Neuronal stem cell (in vitro differentiated cells): Measurements from ENCODE around the gene CFAP77.

Source experiments
- DNase-seq: peaks from one replicate; pipeline ENCODE4 v3.0.0-alpha.2; 2013; ENCODE audit warnings: low spot score
- H2AFZ ChIP-seq: one replicate; pipeline ENCODE4 v1.6.1; 2013; ENCODE audit warnings: mild to moderate bottlenecking, low read length, inconsistent platforms
- H2AK5ac ChIP-seq: 2 replicates; pipeline ENCODE4 v1.6.1; 2013; ENCODE audit warnings: low read depth, mild to moderate bottlenecking, inconsistent platforms, low read length, moderate library complexity, mixed read lengths
- H2BK120ac ChIP-seq: 2 replicates; pipeline ENCODE4 v1.6.1; 2013; ENCODE audit warnings: low read depth, mild to moderate bottlenecking, inconsistent platforms, low read length, moderate library complexity, mixed read lengths
- H2BK12ac ChIP-seq: one replicate; pipeline ENCODE4 v1.6.1; 2013; ENCODE audit warnings: low read length, inconsistent platforms
- H2BK15ac ChIP-seq: 2 replicates; pipeline ENCODE4 v1.6.1; 2013; ENCODE audit warnings: mild to moderate bottlenecking, low read length, inconsistent platforms, mixed read lengths
- H2BK5ac ChIP-seq: one replicate; pipeline ENCODE4 v1.6.1; 2013; ENCODE audit warnings: inconsistent platforms, mild to moderate bottlenecking, low read length, moderate library complexity
- H3K14ac ChIP-seq: one replicate; pipeline ENCODE4 v1.6.1; 2013; ENCODE audit warnings: low read length, inconsistent platforms
- H3K18ac ChIP-seq: 2 replicates; pipeline ENCODE4 v1.6.1; 2013; ENCODE audit warnings: low read length, inconsistent platforms
- H3K23ac ChIP-seq: 2 replicates; pipeline ENCODE4 v1.6.1; 2013; ENCODE audit warnings: low read depth, mild to moderate bottlenecking, mixed read lengths, low read length, inconsistent platforms; ENCODE audit not compliant: poor library complexity
- H3K27ac ChIP-seq: replicated peaks from 3 replicates; pipeline ENCODE4 v1.5.1; 2013; ENCODE audit warnings: low read length, inconsistent platforms
- H3K27me3 ChIP-seq, 3 experiments: 2 replicates each; pipeline ENCODE4 v1.6.1; 2013; ENCODE audit warnings: low read length in 3 of 3, mild to moderate bottlenecking in 2 of 3, inconsistent platforms in 1 of 3, low read depth in 1 of 3, mixed read lengths in 1 of 3, moderate library complexity in 1 of 3; ENCODE audit not compliant: control insufficient read depth in 3 of 3, insufficient read depth in 3 of 3
- H3K36me3 ChIP-seq, 2 donors: replicated peaks in 1 of 2; 2 replicates each; pipeline ENCODE4 v1.6.1; 2013; ENCODE audit warnings: low read length in 2 of 2; ENCODE audit not compliant: control insufficient read depth in 2 of 2, insufficient read depth in 2 of 2
- H3K4ac ChIP-seq: 2 replicates; pipeline ENCODE4 v1.6.1; 2013; ENCODE audit warnings: inconsistent platforms, mild to moderate bottlenecking, low read length, moderate library complexity
- H3K4me1 ChIP-seq, 2 donors: 1 replicate in 1 of 2; 2 replicates in 1 of 2; pipeline ENCODE4 v1.6.1; 2013; ENCODE audit warnings: low read length in 2 of 2, low read depth in 1 of 2; ENCODE audit not compliant: control insufficient read depth in 2 of 2, insufficient read depth in 1 of 2
- H3K4me2 ChIP-seq: one replicate; pipeline ENCODE4 v1.6.1; 2013; ENCODE audit warnings: mild to moderate bottlenecking, low read length, inconsistent platforms; ENCODE audit not compliant: insufficient read depth, poor library complexity, severe bottlenecking
- H3K4me3 ChIP-seq, 2 donors: 2 replicates each; pipeline ENCODE4 v1.5.1; 2013; ENCODE audit warnings: low read length in 2 of 2, mild to moderate bottlenecking in 2 of 2, inconsistent platforms in 1 of 2, moderate library complexity in 1 of 2
- H3K79me1 ChIP-seq: one replicate; pipeline ENCODE4 v1.6.1; 2013; ENCODE audit warnings: low read depth, mild to moderate bottlenecking, inconsistent platforms, low read length, moderate library complexity
- H3K9ac ChIP-seq: one replicate; pipeline ENCODE4 v1.6.1; 2013; ENCODE audit warnings: mild to moderate bottlenecking, low read depth, low read length, inconsistent platforms; ENCODE audit not compliant: poor library complexity
- H3K9me3 ChIP-seq, 2 donors: replicated peaks in 1 of 2; 2 replicates each; pipeline versions ENCODE3 to v1.6.1; 2013; ENCODE audit warnings: low read length in 2 of 2, mild to moderate bottlenecking in 2 of 2, inconsistent platforms in 1 of 2, low read depth in 1 of 2, mixed read lengths in 1 of 2, moderate library complexity in 1 of 2; ENCODE audit not compliant: control insufficient read depth in 2 of 2, insufficient read depth in 1 of 2
- H4K8ac ChIP-seq: one replicate; pipeline ENCODE4 v1.6.1; 2013; ENCODE audit warnings: low read depth, mild to moderate bottlenecking, inconsistent platforms, low read length, moderate library complexity
- H4K91ac ChIP-seq: one replicate; pipeline ENCODE4 v1.6.1; 2013; ENCODE audit warnings: low read length, low read depth, mild to moderate bottlenecking, inconsistent platforms; ENCODE audit not compliant: poor library complexity
- WGBS, 2 donors: extraction: QIAGEN DNeasy Blood & Tissue Kit; methylation state at CpG; one replicate each; pipeline ENCODE4 v1.1.7; 2013; ENCODE audit warnings: missing lambda C conversion rate in 2 of 2, mixed read lengths in 1 of 2; ENCODE audit not compliant: insufficient read length in 2 of 2, insufficient replicate concordance in 1 of 2; ENCODE audit errors: extremely low coverage in 2 of 2; 5-methylcytosine and 5-hydroxymethylcytosine counted together

The CFAP77 gene

GRCh38 chr9:132425675-132426062 lies 15.7 kb downstream of the CFAP77 start:
- Histone ChIP-seq H3K4ac (no peak overlapping the region), H2BK15ac (no peak overlapping the region), H2AFZ (no peak overlapping the region), H3K9me3 (no peaks in the 10 kb centered on the region), H2BK120ac (no peak overlapping the region), H3K9ac (no peak overlapping the region), H2BK12ac (no peak overlapping the region), H3K27me3 (peaks cover 0 to 79% (median 3%) of the 10 kb centered on the region in 3 experiments), H2BK5ac (no peak overlapping the region), H4K8ac (no peak overlapping the region), H3K79me1 (no peaks in the 10 kb centered on the region), H3K23ac (no peak overlapping the region), H4K91ac (no peak overlapping the region), H3K4me3 (no peak overlapping the region), H3K4me2 (no peak overlapping the region), H3K4me1 (peaks cover 14 to 20% of the 10 kb centered on the region in 2 donors), H3K18ac (no peak overlapping the region), H2AK5ac (no peak overlapping the region), H3K14ac (no peak overlapping the region), H3K36me3 (no peaks in the 10 kb centered on the region), H3K27ac (peak overlapping the region; percentile 64)
- WGBS, 2 donors = no CpG with 5 or more reads among the region's 7 CpGs
- DNase-seq = no peak

- H3K9me3 ChIP-seq = no peaks in the 10 kb centered on the region
- H2BK12ac ChIP-seq = no peak overlapping the region
- no peak overlapping the region for H2BK15ac ChIP-seq
- no peak for DNase-seq
- H2BK5ac ChIP-seq = no peak overlapping the region
- no CpG with 5 or more reads among the region's 17 CpGs for WGBS, 2 donors
- H3K27ac ChIP-seq = no peak overlapping the region
- H4K8ac ChIP-seq = no peak overlapping the region
- H3K14ac ChIP-seq = no peak overlapping the region
- no peak overlapping the region for H3K4me2 ChIP-seq
- H3K23ac ChIP-seq = no peak overlapping the region
- peaks cover 0 to 86% (median 3%) of the 10 kb centered on the region in 3 experiments for H3K27me3 ChIP-seq
- H3K9ac ChIP-seq = peak overlapping the region; percentile 68
- H3K4me3 ChIP-seq = no peak overlapping the region
- no peak overlapping the region for H2AFZ ChIP-seq
- H2AK5ac ChIP-seq = no peak overlapping the region
- H3K79me1 ChIP-seq = no peaks in the 10 kb centered on the region
- no peak overlapping the region for H2BK120ac ChIP-seq
- peaks cover 14 to 20% of the 10 kb centered on the region in 2 donors for H3K4me1 ChIP-seq
- H4K91ac ChIP-seq = no peak overlapping the region
- no peak overlapping the region for H3K4ac ChIP-seq
- no peaks in the 10 kb centered on the region for H3K36me3 ChIP-seq
- no peak overlapping the region for H3K18ac ChIP-seq
These were observed 16.8 kb downstream of the CFAP77 start for GRCh38 chr9:132426639-132427414.

- Histone ChIP-seq H3K4me2 (no peak overlapping the region), H3K36me3 (no peaks in the 10 kb centered on the region), H2AFZ (no peak overlapping the region), H2BK12ac (no peak overlapping the region), H4K91ac (no peak overlapping the region), H3K4ac (no peak overlapping the region), H2AK5ac (no peak overlapping the region), H4K8ac (no peak overlapping the region), H3K9me3 (no peaks in the 10 kb centered on the region), H3K27me3 (peaks cover 0 to 65% (median 6%) of the 10 kb centered on the region in 3 experiments), H3K9ac (no peak overlapping the region), H2BK15ac (no peak overlapping the region), H3K14ac (no peak overlapping the region), H3K4me3 (no peak overlapping the region), H2BK5ac (no peak overlapping the region), H3K18ac (no peak overlapping the region), H2BK120ac (no peak overlapping the region), H3K4me1 (peaks cover 0 to 15% of the 10 kb centered on the region in 2 donors), H3K79me1 (no peaks in the 10 kb centered on the region), H3K23ac (no peak overlapping the region), H3K27ac (no peak overlapping the region)
- no CpG with 5 or more reads among the region's 1 CpG for WGBS, 2 donors
- no peak for DNase-seq
These were observed 21.0 kb downstream of the CFAP77 start for GRCh38 chr9:132430998-132431397.

GRCh38 chr9:132434881-132435280 lies 24.9 kb downstream of the CFAP77 start:
- Histone ChIP-seq H3K27me3 (peaks cover 0 to 50% (median 12%) of the 10 kb centered on the region in 3 experiments), H2BK120ac (no peak overlapping the region), H3K9ac (no peak overlapping the region), H3K9me3 (no peaks in the 10 kb centered on the region), H3K4me1 (peaks cover 0 to 6% of the 10 kb centered on the region in 2 donors), H3K36me3 (no peaks in the 10 kb centered on the region), H4K8ac (no peak overlapping the region), H3K4ac (no peak overlapping the region), H3K4me3 (no peak overlapping the region), H4K91ac (no peak overlapping the region), H2AK5ac (no peak overlapping the region), H3K27ac (no peak overlapping the region), H3K18ac (no peak overlapping the region), H2BK5ac (no peak overlapping the region), H2BK15ac (no peak overlapping the region), H3K4me2 (no peak overlapping the region), H3K23ac (no peak overlapping the region), H2BK12ac (no peak overlapping the region), H3K79me1 (no peaks in the 10 kb centered on the region), H3K14ac (no peak overlapping the region), H2AFZ (no peak overlapping the region)
- no CpG with 5 or more reads among the region's 10 CpGs for WGBS, 2 donors
- no peak for DNase-seq
